T-helper 2 cell treated with Interferon-gamma antibody and Interleukin-4, amounts not matched to agents 100 ng/mL and 5 ng/mL, for 36 hours (primary cell): ENCODE data around the gene MRPL21. TPM values are rescaled to one million over a fixed set of nuclear protein-coding genes. Genes with fewer than 3 reads are reported as not detected.
"Not testable (repeated sequence)": the region's sequence is repeated elsewhere in the genome, so short reads cannot be mapped to it uniquely, and the experiment has no call there.

Source experiments
- intact Hi-C: fragments of 100-400 bp; cut with micrococcal nuclease; formaldehyde crosslinking; loops from one replicate; pipeline ENCODE4 v1.15.1; 2023
- total RNA-seq: library from RNA; stranded (reverse); gene quantifications from 2 replicates; pipeline ENCODE4 v1.2.3, GENCODE V29; 2022

The MRPL21 gene
- total RNA-seq, 1 donor from 2014 or later = 69.1 TPM

GRCh38 chr11:68913188-68913587, 9.6 kb upstream of the MRPL21 start:
- intact Hi-C loops = no loop called here

- intact Hi-C loops = no loop called here
Observed at GRCh38 chr11:68912254-68912653, 8.6 kb upstream of the MRPL21 start.

- intact Hi-C loops = no loop called here
Observed at GRCh38 chr11:68911731-68912130, 8.1 kb upstream of the MRPL21 start.

- intact Hi-C loops = no loop called here
Observed at GRCh38 chr11:68910965-68911364, 7.3 kb upstream of the MRPL21 start.

DNA sequence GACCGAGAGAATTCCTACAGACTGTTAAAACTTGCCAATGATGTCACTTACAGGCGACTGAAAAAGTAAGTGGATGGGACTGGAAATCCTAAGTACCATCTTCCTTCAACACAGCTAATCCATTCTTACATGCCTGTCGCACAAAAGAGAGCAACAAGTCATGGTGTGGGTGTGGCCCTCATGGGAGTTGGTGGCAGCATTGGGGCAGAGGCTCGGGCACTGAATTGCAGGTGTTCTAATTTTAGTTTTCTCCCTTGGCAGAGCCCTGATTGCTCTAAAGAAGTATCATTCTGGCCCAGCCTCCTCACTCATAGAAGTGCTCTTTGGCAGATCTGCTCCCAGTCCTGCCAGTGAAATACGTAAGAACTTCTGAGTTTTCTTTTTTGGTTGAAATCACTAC, 4.6 kb upstream of the MRPL21 start:
- intact Hi-C loops = no loop called here

GRCh38 chr11:68905421-68906360, 2.1 kb upstream of the MRPL21 start:
- intact Hi-C loops = loop anchor here (2.0 kb wide), 1 partner anchor 67 kb away; no protein-coding TSS in a partner anchor

DNA sequence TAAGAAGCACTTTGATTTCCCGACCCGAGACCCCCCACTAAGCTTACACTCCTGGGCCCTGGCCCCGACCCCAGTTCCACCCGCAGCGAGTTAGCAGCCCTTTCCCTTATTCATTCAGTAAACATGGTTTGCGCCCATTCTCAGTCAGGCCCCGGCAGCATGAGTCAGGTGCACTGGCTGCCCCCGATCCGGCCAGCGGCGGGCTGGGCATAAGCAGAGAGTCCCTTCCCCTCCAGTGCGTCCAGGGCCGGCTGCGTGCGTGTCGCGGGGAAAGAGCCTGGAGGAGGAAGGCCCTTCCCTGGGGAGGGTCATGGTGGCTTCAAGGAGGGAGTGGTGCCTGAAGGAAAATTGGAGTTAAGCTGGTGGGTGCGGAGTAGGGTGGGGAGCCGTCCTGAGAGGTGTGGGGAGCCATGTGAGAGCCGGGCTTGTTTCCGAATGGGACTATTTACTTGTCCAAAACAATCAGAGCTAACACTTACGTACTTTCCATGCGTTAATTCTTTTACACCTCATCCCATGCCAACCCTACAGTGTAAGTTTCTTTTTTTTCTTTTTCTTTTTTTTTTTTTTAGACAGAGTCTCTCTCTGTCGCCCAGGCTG, 716 bp upstream of the MRPL21 start:
- intact Hi-C loops = loop anchor here (2.0 kb wide), 1 partner anchor 66 kb away; no protein-coding TSS in a partner anchor

DNA sequence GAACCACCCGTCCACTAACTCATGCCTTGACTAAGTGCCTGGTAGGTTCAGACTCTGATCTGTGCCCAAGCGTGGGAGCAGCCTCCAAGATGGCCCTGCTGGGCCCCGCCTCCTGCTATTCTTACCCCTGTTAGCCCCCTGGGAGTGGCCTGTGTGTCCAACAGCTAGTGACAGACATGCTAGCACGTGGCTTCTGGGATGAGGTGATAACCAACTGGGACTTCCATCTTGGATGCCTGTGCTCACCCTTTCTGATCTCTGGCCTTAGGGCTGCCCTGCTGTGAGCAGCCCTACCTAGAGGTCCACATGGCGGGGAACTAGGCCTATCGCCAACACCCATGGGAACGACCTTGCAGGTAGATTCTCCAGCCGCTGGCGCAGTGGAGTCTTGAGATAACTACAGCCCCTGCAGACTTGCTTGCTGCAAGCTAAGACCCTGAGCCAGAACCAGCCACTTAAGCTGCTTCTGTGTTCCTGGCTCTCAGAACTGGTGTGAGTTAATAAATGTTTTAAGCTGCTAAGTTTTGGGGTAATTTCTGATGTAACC, 2.7 kb downstream of the MRPL21 start:
- intact Hi-C loops = no loop called here

DNA sequence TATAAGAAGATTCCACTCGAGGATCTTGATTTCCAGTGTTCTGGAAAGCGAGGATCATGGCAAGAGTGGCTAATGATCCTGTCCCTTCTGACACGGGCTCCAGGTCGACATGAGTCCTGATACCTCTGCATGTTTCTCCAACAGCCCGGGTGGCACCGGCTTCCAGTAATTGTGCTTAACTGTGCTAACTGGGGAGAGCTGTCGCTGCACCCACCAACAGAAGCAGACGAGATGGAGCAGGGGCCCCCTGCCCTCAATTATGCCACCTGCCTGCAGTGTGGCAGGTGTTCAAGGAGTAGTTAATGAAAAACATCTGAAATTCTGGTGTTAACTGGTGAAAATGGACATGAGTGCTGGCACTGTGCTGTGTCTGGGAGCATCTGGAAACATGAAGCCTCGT, 6.2 kb downstream of the MRPL21 start:
- intact Hi-C loops = no loop called here

- intact Hi-C loops = no loop called here
Observed at GRCh38 chr11:68896171-68896959, 7.3 kb downstream of the MRPL21 start.

- intact Hi-C loops = no loop called here
Observed at GRCh38 chr11:68893282-68893681, 10.3 kb downstream of the MRPL21 start.

- intact Hi-C loops = no loop called here
Observed at GRCh38 chr11:68892576-68892975, 11.1 kb downstream of the MRPL21 start.

GRCh38 chr11:68891351-68891948, 12.2 kb downstream of the MRPL21 start:
- intact Hi-C loops = no loop called here

GRCh38 chr11:68890490-68891231, 13.0 kb downstream of the MRPL21 start:
- intact Hi-C loops = no loop called here

DNA sequence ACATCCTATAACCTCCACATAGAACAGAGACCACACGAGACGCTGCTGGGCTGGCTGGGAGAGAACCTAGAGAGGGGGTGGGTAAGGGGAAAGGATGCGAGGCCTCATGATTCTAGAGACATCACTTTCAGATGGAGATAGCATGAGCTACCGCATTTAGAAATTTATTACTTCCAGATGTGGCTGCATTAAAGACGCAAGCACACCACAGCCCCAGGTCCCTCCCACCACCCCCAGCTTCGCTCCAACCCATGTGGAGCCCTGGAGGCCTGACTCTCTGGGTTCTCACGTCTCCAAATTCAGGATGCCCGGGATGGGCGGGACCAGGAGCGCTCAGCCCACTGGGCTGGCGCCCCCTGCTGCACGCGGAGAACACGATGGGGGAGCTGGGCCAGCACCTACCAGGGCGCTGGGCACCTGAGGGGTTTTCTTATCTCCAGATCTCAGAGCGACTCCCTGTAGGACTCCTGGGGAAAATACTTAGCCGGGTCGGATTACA, 13.6 kb downstream of the MRPL21 start:
- intact Hi-C loops = no loop called here

GRCh38 chr11:68884827-68885226, 18.8 kb downstream of the MRPL21 start:
- intact Hi-C loops = not testable (repeated sequence)

- intact Hi-C loops = no loop called here
Observed at GRCh38 chr11:68882391-68882790, 21.2 kb downstream of the MRPL21 start.

DNA sequence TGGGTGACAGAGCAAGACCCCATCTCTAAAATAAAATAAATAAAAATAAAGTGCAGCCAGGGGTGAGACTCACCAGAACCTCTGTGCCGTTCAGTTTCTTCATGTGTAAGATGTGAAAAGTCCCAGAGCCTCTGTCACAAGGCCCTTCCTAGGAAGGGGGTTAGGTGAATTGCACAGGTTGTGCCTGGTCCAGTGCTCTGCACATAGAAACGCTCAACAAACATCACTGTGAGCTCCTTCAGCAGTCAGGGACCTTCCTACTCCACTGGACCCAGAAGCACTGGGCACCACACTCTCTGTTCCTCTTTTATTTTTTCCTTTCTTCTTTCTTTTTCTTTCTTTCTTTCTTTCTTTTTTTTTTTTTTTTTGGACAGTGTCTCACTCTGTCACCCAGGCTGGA, 22.3 kb downstream of the MRPL21 start:
- intact Hi-C loops = no loop called here

GRCh38 chr11:68880851-68881250, 22.8 kb downstream of the MRPL21 start:
- intact Hi-C loops = no loop called here

GRCh38 chr11:68878022-68878421, 25.6 kb downstream of the MRPL21 start:
- intact Hi-C loops = no loop called here
